Activated CD4-positive, alpha-beta T cell treated with anti-CD3 and anti-CD28 coated beads for 24 hours (primary cell): ENCODE results near the gene MYCBPAP.

Experiments used
- DNase-seq, 2 donors: peaks; one replicate each; pipeline ENCODE4 v3.0.0-alpha.2; 2020; ENCODE audit warnings: low read depth in 2 of 2

The MYCBPAP gene

DNA sequence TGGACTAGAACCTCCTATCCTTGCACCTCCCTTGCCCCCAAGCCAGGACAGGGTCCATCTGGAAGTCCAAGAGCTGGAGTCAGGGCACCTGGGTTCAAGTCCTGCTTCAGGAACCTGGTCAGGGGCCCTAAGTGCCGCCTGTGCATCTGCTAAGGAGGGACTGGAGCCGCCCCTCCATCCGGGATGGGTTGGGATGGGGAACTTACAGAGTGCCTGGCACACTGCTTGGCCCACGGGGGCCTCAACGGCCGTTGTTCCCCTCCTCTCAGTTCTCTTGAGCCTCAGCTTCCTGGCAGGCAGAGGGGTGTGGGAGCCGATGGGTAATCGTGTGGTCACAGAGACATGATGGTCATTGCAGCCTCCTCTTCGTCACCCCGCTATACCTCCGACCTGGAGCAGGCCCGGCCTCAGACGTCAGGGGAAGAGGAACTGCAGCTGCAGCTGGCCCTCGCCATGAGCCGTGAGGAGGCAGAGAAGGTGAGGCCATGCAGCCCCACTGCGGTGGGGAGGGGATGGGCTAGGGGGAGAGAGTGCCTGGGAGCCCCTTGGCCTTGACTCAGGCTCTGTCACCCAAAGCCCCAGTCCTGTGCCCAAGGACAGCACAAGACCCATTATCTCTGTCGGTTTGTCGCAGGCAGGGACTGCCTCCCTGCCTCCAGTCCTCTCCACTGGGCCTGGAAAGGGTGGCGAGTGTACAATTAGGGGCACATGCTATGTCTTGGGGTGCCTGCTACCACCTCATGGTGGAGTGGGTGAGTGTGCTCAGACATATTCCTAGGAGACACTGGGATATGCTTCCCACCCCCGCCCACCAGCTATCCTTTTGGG is 29.7 kb downstream of the MYCBPAP start:
- DNase-seq: no peak

GRCh38 chr17:50538549-50539410 is 30.5 kb downstream of the MYCBPAP start:
- DNase-seq: no peak

DNA sequence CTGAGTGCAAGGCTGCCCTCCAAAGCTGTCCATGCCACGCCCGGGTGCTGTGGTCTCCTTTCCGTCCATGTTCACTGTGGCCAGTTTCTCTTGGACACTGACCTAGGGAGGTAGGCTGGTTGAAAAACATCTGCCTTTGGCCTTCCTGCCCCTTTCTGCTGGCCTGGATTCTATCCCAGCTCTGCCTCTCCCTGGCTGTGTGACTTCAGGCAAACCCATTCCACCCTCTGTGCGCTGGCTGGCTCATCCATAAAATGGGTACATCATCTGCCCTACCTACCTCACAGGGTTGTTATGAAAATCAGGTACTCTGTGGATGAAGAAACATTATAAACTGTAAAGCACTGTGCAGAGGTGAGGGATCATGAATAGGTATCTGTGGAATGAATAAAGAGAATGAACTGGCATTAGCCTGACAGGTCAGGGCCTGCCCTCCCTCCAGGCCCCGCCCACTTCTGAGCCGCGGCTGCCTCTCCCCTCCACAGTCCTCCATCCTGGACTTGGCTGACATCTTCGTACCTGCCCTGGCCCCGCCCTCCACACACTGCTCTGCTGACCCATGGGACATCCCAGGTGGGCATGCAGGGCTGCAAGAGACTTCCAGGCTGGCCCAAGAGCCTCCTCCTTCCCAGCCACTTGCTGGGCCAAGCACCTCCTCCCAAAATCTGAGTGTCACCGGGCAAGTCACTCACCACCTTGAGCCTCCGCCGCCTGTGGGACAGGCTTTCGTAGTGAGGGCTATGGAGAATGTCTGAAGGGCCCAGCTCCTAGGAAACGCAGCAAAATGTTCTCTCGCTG is 31.7 kb downstream of the MYCBPAP start:
- DNase-seq: no peak

DNA sequence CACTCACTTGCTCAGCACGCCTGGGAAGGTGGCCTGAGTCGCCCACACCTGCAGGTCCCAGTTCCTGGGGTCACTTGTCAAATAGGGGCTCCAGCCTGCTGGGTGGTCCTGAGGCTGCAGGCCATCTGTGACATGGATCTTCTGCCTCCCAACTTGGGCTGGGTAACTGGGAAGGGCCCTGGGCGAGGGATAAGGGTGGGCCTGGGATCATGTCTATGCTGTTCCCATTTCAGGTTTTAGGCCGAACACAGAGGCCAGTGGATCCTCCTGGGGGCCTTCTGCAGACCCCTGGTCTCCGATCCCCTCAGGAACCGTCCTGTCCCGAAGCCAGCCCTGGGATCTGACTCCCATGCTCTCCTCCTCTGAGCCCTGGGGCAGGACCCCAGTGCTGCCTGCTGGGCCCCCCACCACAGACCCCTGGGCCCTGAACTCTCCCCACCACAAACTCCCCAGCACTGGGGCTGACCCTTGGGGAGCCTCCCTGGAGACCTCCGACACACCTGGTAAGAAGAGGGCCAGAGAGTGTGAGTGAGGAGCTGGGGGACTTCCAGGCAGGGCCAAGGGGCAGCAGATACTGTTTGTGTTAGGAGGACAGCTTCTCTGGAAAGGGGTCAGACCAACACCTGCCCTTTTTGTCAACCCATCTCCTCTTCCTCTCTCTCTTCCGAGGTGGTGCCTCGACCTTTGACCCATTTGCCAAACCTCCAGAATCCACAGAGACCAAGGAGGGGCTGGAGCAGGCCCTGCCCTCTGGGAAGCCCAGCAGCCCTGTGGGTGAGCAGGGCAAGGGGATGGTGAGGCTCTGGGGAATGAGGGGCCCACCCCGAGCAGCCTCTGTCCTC is 32.5 kb downstream of the MYCBPAP start:
- no peak for DNase-seq

DNA sequence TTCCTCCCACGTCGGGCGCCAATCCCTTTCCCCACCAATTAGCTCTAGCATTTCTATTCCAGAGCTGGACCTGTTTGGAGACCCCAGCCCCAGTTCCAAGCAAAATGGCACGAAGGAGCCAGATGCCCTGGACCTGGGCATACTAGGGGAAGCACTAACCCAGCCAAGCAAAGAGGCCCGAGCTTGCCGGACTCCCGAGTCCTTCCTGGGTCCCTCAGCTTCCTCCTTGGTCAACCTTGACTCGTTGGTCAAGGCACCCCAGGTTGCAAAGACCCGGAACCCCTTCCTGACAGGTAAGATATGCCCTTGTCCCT is 33.1 kb downstream of the MYCBPAP start:
- DNase-seq: no peak

GRCh38 chr17:50541716-50542688 is 33.8 kb downstream of the MYCBPAP start:
- peak; percentile 77 to 79 for DNase-seq

- no peak for DNase-seq
These were observed 34.8 kb downstream of the MYCBPAP start for GRCh38 chr17:50542795-50543774.

DNA sequence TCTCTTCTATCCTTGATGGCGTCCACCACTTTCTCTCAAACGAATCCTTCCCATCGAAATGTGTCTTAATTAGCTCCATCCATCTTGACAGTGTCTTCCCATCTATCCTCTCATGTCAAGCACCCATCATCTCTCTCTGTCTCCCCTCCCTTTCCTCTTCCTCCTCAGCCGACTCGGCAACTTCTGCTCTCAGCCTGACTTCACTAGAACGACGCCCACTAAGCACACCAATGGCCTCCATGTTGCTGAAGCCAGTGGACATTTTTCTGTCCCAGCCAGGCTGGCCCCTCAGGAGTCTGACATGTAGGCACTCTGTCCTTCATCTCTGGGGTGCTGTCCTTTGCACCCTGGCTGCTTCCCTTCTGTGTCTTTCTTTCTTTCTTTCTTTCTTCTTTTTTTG is 36.3 kb downstream of the MYCBPAP start:
- DNase-seq: no peak

GRCh38 chr17:50545311-50545710 is 37.1 kb downstream of the MYCBPAP start:
- DNase-seq: no peak

DNA sequence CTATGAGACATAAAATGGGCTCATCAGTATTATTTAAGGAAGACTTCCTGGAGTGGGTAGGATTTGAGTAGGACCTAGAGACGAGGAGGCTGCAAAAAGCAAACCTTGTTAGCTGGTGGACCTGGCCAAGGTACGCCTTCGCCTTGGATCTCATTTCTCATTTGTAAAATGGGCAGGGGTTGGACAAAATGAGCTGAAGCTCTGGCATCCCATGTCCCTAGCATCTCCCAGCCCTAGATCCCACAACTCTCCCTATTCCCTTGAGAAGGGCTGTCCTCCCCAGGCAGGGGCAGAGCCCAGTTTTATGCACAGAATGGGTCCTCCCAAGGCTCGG is 38.4 kb downstream of the MYCBPAP start:
- no peak for DNase-seq

DNA sequence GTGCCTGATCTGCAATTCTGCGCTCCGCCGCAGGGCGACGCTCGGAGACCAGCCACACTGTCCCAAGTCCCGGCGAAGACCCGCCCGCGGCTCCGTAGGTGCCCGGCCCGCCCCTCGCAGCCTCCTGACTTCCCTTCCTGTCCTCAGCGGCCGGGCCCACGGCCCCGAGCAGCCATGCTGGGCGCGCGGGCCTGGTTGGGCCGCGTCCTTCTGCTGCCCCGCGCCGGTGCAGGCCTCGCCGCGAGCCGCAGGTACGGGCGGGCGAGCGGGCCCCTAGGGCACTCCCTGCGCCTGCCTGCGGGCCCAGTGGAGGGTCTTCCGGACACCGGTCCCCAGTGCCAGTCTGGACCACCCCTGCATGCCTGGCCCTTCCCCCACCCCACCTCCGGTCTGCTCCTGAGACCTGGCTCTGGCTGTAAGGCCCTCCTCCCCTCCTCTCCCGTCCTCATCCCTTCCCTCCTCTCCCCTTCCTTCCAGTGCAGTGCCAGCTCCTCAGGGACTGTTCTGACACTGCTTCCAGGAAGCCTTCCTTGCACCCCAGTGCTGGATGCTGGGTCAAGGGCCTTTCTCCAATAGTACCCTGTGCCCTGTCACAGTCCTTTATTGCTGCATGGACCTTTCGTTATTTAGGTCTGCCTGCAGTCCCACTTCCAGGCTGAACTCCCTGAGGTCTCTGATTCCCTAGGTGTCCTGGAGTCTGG is 38.9 kb downstream of the MYCBPAP start, which contains the start of gene SPATA20:
Gene SPATA20, plus strand, starts transcription at position 140 of the 701 bp plus-strand sequence. Its CDS starts 35 bp downstream, at position 175.
- DNase-seq: peak; percentile 67 to 86

DNA sequence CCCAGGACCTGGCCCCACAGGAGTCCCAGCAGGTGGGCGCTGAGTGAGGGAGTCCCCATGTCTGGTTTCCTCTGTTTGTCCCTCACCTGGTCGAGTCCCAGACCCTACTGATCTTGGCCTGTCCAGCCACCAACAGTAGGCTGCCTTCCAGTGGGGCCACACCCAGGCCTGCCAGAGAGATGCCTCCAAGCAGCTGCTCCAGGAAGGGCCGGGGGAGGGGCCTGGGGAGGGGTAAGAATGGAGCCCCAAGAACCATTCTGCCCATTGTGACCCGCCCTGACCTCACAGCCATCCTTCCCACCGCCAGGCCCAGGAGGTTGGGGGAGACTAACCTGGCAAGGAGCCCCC is 39.5 kb downstream of the MYCBPAP start:
- DNase-seq: no peak

- no peak for DNase-seq
These were observed 40.6 kb downstream of the MYCBPAP start for GRCh38 chr17:50548831-50549230.

GRCh38 chr17:50549256-50549941 is 41.2 kb downstream of the MYCBPAP start:
- DNase-seq: no peak

DNA sequence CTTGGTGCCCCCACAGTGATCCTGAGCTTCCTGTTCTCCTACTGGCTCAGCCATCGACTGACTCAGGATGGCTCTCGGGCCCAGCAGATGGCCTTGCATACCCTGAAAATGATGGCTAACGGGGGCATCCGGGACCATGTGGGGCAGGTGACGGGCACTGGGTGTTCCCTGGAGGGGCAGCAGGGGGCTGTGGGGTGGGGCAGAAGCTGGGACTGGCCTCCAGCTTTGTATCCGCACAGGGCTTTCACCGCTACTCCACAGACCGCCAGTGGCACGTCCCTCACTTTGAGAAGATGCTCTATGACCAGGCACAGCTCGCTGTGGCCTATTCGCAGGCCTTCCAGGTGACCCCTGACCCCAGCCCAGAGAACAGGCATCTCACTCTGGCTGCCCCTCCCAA is 41.7 kb downstream of the MYCBPAP start:
- DNase-seq: no peak

DNA sequence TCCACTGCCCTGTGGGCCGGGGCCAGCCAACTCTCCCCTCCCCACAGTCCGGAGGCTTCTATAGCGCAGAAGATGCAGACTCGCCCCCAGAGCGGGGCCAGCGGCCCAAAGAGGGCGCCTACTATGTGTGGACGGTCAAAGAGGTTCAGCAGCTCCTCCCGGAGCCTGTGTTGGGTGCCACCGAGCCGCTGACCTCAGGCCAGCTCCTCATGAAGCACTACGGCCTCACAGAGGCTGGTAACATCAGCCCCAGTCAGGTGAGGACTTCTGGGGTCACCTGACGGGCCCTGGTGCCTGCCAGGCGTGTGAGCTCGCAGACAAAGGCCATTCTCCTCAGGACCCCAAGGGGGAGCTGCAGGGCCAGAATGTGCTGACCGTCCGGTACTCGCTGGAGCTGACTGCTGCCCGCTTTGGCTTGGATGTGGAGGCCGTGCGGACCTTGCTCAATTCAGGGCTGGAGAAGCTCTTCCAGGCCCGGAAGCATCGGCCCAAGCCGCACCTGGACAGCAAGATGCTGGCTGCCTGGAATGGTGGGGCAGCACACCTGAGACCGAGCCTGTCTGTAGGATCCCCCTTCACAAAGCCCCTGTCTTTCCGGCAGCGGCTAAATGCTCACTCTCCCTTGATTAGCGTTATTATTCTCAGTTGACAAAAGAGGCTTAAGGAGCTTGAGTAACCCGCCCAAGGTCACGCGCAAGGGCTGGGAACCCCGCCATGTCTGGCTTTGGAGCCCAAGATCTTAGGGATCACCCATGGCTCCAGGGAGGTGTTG is 42.6 kb downstream of the MYCBPAP start:
- no peak for DNase-seq

DNA sequence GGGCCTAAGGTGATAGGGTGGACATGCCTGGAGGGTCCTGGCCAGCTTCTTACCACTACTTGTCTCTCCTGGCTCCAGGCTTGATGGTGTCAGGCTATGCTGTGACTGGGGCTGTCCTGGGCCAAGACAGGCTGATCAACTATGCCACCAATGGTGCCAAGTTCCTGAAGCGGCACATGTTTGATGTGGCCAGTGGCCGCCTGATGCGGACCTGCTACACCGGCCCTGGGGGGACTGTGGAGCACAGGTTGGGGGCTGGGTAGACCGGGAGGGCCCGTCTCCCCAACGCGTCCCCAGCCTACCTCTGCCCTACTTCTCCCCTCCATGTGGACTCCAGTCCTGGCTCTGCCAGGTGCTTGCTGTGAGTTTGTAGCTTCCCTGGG is 43.2 kb downstream of the MYCBPAP start:
- DNase-seq: no peak
